ENCODE data around the gene SLC4A3. TPM values are rescaled to one million over a fixed set of nuclear protein-coding genes. Genes with fewer than 3 reads are reported as not detected.

SLC4A3 gene
- total RNA-seq, 1 donor from 2014 or later = 0.88 TPM

GRCh38 chr2:219658874-219659273 is 31.4 kb downstream of the SLC4A3 start:
- no peak overlapping the region for H3K4me3 Mint-ChIP-seq
- peaks cover 2% of the 10 kb centered on the region for H3K36me3 Mint-ChIP-seq
- DNase-seq (ENCODE audit: low spot score) = no peak

GRCh38 chr2:219661197-219661954 is 33.9 kb downstream of the SLC4A3 start:
- Mint-ChIP-seq H3K36me3 (peaks cover 2% of the 10 kb centered on the region), H3K27ac (no peak overlapping the region), H3K4me3 (no peak overlapping the region), H3K27me3 (ENCODE audit: insufficient read depth, low read depth) (peaks cover 20% of the 10 kb centered on the region), H3K4me1 (peaks cover 9% of the 10 kb centered on the region), H3K9me3 (peaks cover 17% of the 10 kb centered on the region)
- Histone ChIP-seq H3K27ac (no peak overlapping the region), H3K36me3 (no peaks in the 10 kb centered on the region), H3K9ac (no peak overlapping the region), H2AFZ (replicated peaks) (no peak overlapping the region), H3F3A (ENCODE audit: low read depth) (no peaks in the 10 kb centered on the region), H3K79me2 (ENCODE audit: low read depth) (no peaks in the 10 kb centered on the region), H3K4me2 (no peak overlapping the region), H3K4me3 (no peak overlapping the region), H3K9me3 (ENCODE audit: low read depth) (no peaks in the 10 kb centered on the region), H4K20me1 (ENCODE audit: low read depth) (no peaks in the 10 kb centered on the region), H3K27me3 (no peaks in the 10 kb centered on the region), H3K4me1 (no peaks in the 10 kb centered on the region)
- TF ChIP-seq CTCF (IDR thresholded peaks at IDR 0.05) = no peak
- no peak for TF ChIP-seq EZH2 (IDR thresholded peaks at IDR 0.05)
- TF ChIP-seq EZH2phosphoT487 (IDR thresholded peaks at IDR 0.05) = no peak
- DNase-seq (ENCODE audit: low spot score) = no peak

More at GRCh38 chr2:219658874-219659273, 31.4 kb downstream of the SLC4A3 start:
- Histone ChIP-seq H3K4me3 (no peak overlapping the region), H3K4me1 (no peaks in the 10 kb centered on the region), H4K20me1 (ENCODE audit: low read depth) (no peaks in the 10 kb centered on the region), H3K9ac (no peak overlapping the region), H2AFZ (replicated peaks) (no peak overlapping the region), H3K9me3 (ENCODE audit: low read depth) (no peaks in the 10 kb centered on the region), H3K36me3 (no peaks in the 10 kb centered on the region), H3F3A (ENCODE audit: low read depth) (no peaks in the 10 kb centered on the region), H3K27ac (no peak overlapping the region), H3K79me2 (ENCODE audit: low read depth) (no peaks in the 10 kb centered on the region), H3K27me3 (no peaks in the 10 kb centered on the region), H3K4me2 (no peak overlapping the region)
- H3K27ac Mint-ChIP-seq = no peak overlapping the region
- peaks cover 17% of the 10 kb centered on the region for H3K9me3 Mint-ChIP-seq
- H3K27me3 Mint-ChIP-seq (ENCODE audit: insufficient read depth, low read depth) = peaks cover 18% of the 10 kb centered on the region
- peaks cover 4% of the 10 kb centered on the region for H3K4me1 Mint-ChIP-seq
- no peak for TF ChIP-seq EZH2phosphoT487 (IDR thresholded peaks at IDR 0.05)
- TF ChIP-seq EZH2 (IDR thresholded peaks at IDR 0.05) = no peak
- no peak for TF ChIP-seq CTCF (IDR thresholded peaks at IDR 0.05)

GRCh38 chr2:219661955-219662395 is 34.5 kb downstream of the SLC4A3 start:
- H2AFZ ChIP-seq (replicated peaks) = no peak overlapping the region
- H3K36me3 ChIP-seq = no peaks in the 10 kb centered on the region
- H3K9me3 ChIP-seq (ENCODE audit: low read depth) = no peaks in the 10 kb centered on the region
- Mint-ChIP-seq H3K27ac (no peak overlapping the region), H3K4me1 (peaks cover 9% of the 10 kb centered on the region), H3K4me3 (no peak overlapping the region), H3K9me3 (peaks cover 17% of the 10 kb centered on the region), H3K27me3 (ENCODE audit: insufficient read depth, low read depth) (peaks cover 20% of the 10 kb centered on the region), H3K36me3 (peaks cover 2% of the 10 kb centered on the region)
- no peak for DNase-seq (ENCODE audit: low spot score)
- no peak overlapping the region for H3K27ac ChIP-seq
- H3K79me2 ChIP-seq (ENCODE audit: low read depth) = no peaks in the 10 kb centered on the region
- no peak overlapping the region for H3K4me2 ChIP-seq
- H3K4me1 ChIP-seq = no peaks in the 10 kb centered on the region
- no peaks in the 10 kb centered on the region for H3F3A ChIP-seq (ENCODE audit: low read depth)
- no peaks in the 10 kb centered on the region for H3K27me3 ChIP-seq
- no peak overlapping the region for H3K9ac ChIP-seq
- no peak overlapping the region for H3K4me3 ChIP-seq
- TF ChIP-seq CTCF (IDR thresholded peaks at IDR 0.05) (no peak), EZH2phosphoT487 (IDR thresholded peaks at IDR 0.05) (no peak), EZH2 (IDR thresholded peaks at IDR 0.05) (no peak)
- H4K20me1 ChIP-seq (ENCODE audit: low read depth) = no peaks in the 10 kb centered on the region

Data from neural progenitor cell (in vitro differentiated cells).